ENCODE results near the gene TBC1D9.
"Not testable (repeated sequence)": the region's sequence is repeated elsewhere in the genome, so short reads cannot be mapped to it uniquely, and the experiment has no call there.

TBC1D9 gene

DNA sequence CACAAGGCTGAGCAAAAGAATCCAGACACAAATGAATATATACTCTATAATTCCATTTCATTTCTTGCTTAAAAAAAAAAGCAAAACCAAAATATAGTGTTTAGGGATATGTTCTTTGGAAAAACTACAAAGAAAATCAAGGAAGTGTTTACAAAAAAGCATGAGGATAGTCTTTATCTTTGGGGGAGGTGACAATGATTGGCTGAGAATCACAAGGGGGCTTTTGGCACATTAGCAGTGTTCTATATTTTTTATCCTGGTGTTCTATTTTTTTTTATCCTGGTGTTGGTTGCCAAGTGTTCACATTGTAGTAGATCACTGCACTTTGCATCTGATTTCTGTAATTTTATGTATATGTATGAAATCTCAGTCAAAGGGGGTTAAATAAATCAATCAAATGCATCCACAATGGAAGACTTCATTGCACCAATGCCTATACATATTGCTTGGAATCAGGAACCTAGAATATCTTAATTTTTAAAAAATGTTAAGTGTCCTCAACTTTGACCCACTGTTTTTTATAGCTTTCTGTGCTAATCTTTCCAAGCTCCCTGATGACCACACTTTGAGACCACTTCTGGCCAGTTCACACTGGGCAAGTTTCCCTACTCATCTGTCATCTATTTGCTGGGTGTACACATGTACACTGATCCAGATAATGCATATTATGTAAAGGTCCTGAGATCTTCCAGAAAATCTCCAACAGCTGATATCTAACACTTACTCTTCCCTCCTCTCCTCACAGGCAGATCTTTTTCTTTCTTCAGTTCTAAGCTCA is 3.7 kb downstream of the TBC1D9 start:
- DNase-seq = no peak

DNA sequence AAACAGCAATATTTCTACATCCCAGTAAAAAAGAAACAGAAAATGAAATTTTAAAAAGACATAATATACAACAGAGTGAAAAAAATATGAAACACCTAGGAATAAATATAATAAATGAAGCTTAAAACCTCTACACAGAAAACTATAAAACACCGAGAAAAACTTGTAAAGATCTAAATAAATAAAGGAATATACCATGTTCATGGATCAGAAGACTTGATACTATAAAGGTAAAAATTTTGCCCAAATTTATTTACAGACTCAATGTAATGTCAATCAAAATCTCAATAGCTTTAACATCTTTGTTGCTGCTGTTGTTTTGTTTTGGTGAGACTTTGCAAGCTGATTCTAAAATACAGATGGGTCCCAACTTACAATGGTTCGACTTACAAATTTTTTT is 5.7 kb downstream of the TBC1D9 start:
- no peak for DNase-seq

DNA sequence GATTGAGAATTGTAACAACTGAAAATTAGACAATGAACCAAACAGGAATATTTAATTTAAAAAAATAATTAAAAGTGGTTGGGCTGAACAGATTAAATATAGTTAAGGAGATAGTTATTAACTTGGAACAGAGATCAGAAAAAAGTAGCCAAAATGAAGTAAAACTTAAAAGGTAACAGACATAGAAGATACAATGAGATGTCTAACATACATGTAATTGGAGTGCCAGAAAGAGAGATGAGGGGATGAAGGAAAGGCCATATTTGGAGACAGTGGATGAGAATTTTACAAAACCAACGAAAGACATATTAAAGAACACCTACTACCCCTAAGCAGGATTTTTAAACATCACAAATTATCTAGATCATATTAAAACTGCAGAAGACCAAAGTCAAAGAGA is 8.0 kb downstream of the TBC1D9 start:
- DNase-seq = no peak

DNA sequence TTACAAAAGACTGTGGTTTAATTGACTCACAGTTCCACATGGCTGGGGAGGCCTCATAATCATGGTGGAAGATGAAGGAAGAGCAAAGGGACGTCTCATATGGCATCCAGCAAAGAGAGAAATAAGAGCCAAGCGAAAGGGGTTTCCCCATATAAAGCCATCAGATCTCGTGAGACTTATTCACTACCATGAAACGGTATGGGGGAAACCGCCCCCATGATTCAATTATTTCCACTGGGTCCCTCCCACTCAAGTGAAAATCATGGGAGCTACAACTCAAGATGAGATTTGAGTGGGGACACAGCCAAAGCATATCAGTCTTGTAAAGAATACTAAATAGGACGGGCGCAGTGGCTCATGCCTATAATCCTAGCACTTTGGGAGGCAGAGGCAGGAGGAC is 9.6 kb downstream of the TBC1D9 start:
- not testable (repeated sequence) for DNase-seq

DNA sequence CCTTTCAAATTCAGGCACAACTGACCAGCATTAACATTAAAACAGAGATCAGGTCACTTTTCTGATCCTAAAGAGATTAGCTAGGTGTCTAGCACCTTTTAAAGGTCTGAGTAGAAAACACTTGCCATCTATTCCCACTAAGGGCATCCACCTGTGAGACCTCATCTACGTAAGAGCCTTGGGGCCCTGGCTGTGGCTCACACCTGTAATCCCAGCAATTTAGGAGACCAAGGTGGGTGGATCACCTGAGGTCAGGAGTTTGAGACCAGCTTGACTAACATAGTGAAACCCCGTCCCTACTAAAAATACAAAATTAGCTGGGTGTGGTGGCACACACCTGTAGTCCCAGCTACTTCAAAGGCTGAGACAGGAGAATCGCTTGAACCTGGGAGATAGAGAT is 11.8 kb downstream of the TBC1D9 start:
- no peak for DNase-seq

DNA sequence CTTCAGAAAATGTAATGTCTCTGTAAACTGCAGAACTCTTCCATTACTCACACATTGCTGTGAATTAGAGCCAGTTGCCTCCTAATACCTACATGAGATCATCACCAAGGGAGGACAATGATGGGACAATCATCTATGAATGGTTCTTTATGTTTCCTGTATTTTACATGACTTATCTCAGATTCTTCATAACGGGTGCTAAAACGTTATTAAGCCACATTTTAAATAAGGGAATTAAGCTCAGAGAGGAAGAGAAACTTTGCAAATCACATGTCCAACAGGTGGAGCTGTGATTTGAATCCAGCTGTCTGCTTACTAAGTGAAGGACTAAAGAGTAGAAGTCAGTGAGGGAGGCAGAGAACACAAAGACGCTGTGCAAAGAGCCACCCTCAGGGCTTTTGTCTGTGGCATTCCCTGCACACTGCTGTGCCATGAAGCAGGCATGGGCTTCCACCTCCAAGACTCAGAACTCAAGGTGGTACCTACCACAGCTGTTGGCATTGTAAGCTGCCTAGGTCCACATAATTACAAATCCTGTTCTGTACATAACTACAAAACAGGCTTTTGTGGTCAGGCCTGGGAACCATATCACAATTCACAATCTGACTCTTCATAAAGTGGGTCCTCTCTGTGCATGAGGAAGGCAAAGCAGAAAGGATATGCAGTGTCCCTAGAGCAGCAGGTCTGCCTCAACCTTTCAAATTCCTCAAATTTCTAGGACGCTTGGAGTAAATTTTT is 12.8 kb downstream of the TBC1D9 start:
- DNase-seq = no peak

DNA sequence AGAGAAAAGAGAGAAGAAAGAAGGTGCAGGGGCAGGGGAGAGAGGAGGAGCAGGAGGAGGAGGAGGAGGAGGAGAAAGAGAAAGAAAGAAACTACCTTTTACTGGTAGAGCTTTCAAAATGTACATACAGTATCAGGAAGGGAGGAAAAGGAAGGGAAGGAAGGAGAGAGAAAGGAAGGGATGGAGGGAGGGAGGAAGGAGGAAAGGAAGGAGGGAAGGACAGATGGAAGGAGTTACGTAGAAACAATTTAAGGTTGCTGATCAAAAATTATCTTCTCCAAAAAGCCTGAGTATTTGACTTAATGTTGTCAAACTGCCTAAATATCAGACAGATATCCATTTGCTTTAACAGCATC is 13.4 kb downstream of the TBC1D9 start:
- no peak for DNase-seq

DNA sequence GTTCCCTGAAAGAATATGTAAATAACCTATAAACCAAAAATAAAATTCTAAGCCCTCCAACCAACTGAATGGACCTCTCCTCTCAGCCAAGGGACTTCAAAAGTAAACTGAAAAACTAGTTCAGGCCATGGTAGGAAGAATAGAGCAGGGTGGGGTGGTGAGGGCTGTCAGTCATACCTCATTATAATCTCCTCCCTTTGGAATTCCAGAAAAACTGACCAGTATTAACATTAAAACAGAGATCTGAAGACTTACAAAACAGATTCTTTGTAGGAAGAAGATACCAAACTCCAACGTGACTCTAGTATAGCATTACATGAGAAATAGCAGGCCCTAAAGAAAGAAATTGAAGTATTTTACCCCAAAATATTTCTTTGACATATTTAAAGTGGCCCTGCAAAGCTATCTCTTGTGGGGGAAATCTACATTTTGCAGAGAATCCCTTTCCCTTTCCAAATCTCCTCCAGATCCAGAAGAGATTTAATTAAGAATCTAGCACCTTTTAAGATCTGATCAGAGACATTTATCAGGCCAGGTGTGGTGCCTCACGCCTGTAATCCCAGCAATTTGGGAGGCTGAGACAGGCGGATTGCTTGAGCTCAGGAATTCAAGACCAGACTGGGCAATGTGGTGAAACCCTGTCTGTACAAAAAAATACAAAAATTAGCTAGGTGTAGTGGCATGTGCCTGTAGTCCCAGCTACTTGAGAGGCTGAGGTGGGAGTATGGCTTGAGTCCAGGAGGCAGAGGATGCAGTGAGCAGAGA is 15.1 kb downstream of the TBC1D9 start:
- DNase-seq = no peak

DNA sequence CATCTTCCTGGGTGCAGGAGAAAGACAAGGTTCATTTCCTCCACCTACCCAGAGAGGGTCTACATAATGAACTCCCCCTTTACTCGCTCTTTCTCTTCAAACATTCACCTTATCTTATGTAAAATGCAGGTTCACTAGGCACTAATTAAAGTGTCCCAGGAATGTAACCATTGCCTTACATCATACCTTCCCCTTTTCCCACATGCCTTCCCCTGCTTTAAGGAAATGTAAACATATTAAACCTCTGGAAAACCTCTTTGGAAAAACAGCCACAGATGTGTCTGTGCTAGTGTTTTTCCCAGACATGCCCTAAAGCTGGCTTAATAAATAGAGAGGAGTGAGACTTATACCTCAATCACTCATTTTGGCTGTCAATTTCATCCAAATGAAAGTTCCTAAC is 15.8 kb downstream of the TBC1D9 start:
- DNase-seq = no peak

DNA sequence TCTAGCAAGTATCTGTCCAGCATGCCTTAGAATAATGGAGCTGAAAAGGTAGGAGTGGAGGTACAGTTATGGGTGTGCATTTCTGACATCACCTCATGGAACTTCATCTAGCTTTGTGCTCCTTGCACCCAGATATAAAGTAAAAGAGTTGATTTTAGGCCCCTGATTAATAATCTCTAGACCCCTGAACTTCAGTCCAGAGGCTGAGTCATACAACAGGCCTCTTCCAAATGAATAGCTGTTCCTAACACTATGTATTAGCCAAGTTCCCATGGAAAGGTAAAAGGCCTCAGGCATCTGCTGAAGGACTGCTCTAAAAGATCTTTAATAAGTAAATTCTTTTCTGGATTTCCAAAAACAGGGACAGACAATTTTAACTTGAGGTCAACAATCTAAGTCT is 16.2 kb downstream of the TBC1D9 start:
- DNase-seq = no peak

DNA sequence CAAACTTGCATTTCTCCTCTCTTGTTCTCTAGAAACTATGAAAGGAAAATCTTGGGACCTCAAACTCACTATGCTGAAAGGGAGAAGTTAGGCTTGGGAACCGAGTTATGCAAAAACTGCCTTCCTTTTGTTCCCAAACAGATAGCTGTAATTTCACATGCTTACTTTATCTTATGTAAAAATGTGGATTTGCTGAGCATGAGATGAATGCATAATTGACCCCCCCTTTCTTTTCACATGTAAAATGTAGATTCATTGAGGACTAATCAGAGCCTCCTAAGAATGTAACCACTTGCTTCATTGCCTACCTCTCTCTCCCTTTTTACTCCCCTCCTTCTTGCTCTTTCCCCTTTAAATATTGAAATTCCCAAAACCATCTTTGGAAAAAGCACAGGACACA is 18.0 kb downstream of the TBC1D9 start:
- no peak for DNase-seq

DNA sequence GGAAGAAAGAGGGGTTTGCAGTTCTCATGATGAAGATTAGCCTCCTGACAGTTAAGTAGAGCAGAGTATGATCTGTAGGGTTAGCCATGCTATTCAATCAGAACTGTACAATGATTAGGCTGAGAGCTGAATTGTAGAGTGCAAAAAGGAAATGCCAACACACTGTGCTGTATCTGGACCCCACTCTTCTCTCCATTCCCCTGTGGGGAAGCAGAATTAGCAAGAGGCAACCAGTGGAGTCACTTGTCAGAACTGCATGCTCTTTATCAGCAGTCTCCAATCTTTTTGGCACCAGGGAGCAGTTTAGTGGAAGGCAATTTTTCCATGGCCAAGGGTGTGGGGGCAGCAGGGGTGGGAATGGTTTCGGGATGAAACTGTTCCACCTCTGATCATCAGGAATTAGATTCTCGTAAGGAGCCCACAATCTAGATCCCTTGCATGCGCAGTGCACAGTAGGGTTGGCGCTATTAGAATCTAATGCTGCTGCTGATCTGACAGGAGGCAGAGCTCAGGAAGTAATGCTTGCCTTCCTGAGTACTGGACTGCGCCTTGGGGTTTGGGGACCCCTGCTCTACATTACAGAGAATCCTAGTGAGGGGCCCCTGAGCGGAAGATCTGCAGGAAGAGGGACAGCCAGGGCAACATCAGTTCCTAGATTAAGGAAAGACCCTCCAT is 19.4 kb downstream of the TBC1D9 start:
- DNase-seq = no peak

DNA sequence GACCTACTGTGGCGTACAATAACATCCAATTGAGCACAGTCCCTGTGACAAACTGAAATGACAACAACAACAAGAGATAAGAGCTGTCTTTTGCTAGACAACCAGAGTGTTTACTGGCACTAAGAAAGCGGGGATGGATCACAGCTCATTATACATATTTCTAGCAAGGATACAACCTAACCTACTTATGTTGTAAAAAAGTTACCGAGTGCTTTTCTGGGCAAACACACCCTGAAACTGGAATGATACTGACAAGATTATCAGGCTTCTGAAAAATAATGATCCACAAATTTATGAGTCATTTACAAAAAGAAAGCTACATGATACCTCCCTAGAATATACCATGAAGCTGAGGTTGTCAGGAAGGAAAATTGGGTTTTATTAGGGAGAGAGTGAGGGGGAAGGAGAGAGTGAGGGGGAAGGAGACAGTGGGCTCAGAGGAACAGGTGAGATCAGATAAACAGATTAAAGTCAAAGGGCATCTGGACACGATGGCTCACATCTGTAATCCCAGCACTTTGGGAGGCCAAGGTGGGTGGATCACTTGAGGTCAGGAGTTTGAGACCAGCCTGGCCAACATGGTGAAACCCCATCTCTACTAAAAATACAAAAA is 20.3 kb downstream of the TBC1D9 start:
- no peak for DNase-seq

DNA sequence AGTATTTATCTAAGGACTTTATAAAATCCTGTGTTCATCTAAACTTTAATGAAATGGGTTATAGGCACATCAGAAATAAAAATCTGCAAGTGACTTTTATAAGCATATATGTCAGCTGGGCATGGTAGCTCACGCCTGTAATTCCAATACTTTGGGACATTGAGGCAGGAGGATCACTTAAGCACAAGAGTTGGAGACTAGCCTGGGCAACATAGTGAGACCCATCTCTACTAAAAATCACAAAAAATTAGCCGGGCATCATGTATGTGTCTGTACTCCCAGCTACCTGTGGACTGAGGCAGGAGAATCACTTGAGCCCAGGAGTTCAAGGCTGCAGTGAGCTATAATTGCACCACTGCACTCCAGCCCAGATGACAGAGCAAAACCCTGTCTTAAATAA is 20.9 kb downstream of the TBC1D9 start:
- no peak for DNase-seq

DNA sequence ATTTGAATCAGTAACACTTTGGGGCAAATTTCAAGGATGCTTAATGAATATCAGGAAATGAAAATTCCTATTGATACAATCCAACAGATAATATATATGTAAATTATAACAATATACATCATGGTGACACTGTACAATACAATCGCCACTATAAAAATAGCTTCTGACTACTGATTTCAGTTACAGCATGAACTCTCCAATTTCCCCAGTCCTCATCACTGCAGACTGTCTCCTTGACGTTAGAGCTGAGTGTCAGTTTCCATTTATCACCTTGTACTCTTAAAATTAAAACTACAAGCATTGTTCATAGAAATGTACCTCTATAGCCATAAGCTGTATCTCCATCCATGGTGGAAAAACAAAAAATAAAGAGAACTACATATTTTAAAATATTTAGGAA is 23.4 kb downstream of the TBC1D9 start:
- no peak for DNase-seq

DNA sequence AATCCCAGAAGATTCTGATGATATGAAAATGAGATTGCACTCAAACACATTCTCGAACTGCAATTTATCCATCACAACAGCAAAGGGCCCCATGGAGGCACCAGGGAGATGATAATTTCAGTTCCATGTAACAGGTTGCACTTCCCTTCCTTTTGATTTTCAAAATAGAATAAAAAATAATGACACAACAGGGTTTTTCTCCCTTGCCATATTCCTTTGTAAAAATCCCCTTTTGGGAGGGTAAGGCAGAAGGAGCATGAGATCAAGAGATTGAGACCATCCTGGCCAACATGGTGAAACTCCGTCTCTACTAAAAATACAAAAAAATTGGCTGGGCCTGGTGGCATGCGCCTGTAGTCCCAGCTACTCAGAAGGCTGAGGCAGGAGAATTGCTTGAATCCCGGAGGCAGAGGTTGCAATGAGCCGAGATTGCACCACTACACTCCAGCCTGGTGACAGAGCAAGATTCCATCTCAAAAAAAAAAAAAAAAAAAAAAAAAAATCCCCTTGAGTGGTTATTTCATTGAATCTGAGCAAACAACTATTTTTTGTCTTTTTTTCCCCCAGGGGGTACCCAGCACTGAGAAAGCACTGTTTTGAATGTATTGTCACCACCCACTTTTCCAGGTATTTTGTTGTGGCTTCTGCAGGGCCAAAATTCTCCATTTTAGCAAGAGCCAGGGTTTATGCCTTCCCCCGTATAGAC is 26.7 kb downstream of the TBC1D9 start:
- no peak for DNase-seq

DNA sequence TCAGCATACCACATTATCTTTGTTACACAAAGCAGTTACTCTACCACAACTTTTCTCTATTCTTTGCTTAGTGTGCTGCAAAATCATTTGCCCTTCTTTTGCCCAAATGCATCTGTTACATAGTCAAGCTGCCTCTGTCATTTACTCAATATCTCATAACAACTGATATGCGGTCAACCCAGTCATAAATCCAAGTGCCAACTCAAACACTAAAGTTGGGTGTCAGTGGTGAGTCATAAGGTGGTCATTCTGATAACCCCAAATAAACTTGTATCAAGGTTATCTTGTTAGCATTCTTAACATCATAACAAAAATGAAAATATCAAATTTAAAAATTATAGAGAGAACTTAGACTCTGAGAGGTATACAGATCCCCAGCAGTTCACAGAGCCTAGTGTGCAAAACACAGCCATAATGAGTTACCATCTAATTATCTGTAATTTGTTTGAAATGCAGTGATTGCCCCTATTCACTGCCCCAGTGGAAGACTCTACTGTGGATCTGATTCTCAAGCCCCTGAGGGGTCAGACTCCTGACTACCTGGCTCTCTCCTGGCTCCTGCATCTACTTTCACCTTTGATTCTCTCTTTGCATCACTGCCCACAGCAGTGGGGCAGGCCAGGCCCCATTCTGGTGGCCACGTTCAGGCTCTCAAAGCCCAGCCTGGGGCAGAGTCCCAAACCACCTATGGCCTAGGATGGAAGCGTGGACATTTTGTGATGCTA is 29.2 kb downstream of the TBC1D9 start:
- no peak for DNase-seq

DNA sequence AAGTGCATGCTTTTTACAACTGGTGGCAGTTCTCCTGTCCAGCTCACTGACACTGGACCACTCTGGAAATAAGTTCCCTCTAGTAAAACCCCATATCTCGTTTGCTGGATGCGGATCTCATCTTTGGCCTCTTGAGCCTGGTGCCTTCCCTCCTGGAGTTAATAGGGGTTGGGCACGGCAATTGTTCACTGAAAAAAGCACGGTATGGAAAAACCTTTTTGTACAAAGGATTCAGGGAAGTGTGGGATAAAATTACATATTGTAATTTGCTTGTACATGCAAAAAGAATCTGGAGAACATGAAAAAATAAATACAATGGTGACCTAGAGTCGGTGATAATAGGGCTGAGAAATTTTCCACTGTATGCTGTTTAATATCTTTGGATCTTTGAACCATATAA is 30.6 kb downstream of the TBC1D9 start:
- no peak for DNase-seq

DNA sequence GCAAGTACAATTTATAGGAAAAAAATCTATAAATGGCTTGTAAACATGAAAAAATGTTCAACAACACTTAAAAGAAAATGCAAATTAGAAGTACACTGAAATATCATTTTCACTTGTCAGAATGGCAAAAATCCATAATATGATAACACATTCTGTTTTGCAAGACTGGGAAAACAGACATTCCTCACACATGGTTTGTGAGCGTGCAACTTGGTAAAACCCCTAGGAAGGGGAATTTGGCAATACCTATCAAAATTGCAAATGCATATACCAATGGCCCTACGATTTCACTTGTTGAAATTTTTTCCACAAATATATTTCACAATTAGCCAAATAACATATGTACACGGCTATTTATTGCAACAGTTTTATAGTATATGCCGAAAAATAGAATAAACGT is 31.4 kb downstream of the TBC1D9 start:
- no peak for DNase-seq

DNA sequence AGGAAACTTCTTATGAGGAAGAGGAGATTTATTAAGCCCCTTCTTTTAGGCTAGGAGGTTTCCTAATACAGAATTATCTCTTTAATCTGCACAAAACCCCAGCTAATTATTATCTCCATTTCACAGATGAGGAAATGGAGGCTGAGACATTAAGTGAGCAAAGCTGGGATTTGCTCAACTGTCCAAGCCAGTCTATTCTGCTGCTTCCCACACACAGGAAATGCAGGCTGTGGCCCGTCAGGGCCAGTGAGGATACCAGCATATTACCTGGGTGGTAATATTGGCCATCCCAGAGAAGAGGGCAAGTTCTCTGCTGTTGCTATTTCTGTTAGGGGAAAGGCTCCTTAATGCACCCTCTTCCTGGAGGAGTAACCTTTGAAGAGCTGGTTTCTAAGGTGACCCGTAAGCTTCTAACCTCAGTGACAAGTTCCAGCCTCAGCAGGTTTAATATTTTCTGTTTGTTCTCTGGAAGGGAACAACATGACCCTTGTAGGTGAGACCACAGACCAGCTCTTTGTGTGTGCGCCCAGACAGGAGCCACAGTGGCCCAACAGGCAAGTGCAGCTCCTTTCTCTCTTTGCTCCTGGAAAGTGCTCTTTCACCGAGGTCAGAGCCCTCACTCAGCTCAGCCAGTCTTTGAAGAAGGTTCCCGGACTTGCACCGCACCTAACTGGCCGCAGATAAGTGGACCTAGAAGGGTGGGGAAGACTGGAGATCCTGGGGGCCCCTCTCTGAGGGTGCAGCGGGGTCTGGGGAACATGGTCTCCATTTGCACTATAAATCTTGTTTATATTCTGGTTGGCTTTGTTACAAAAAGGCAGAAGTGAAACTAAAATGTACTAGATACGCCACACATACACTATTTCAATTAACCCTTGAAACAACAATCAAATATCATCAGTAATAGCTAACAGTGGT is 35.5 kb downstream of the TBC1D9 start:
- no peak for DNase-seq
